Smooth muscle cell (in vitro differentiated cells): Measurements from ENCODE around the gene RSRC2. TPM values are rescaled to one million over a fixed set of nuclear protein-coding genes. Genes with fewer than 3 reads are reported as not detected.
"Not testable (repeated sequence)": the region's sequence is repeated elsewhere in the genome, so short reads cannot be mapped to it uniquely, and the experiment has no call there.

Experiments
- DNase-seq: peaks from one replicate; lab custom pipeline; 2025; ENCODE audit not compliant: unreplicated experiment; lab: John Stamatoyannopoulos, UW
- H2AFZ ChIP-seq: fragments of 200-600 bp; sonication (generic); 2 replicates; pipeline ENCODE4 v1.6.0; 2016; ENCODE audit warnings: antibody characterized with exemption, low read depth, mild to moderate bottlenecking
- H3F3A ChIP-seq: fragments of 200-600 bp; sonication (generic); 2 replicates; pipeline ENCODE4 v1.6.0; 2017; ENCODE audit warnings: antibody characterized with exemption, low read depth
- H3K27ac ChIP-seq: fragments of 200-600 bp; sonication (generic); 2 replicates; pipeline ENCODE4 v1.5.1; 2016; ENCODE audit warnings: low read depth, mild to moderate bottlenecking
- H3K27me3 ChIP-seq: fragments of 200-600 bp; sonication (generic); 2 replicates; pipeline ENCODE4 v1.6.1; 2016; ENCODE audit warnings: low read depth, mild to moderate bottlenecking
- H3K36me3 ChIP-seq: fragments of 200-600 bp; sonication (generic); 2 replicates; pipeline ENCODE4 v1.5.1; 2016; ENCODE audit warnings: low read depth
- H3K4me1 ChIP-seq: fragments of 200-600 bp; sonication (generic); 2 replicates; pipeline ENCODE4 v1.5.1; 2016; ENCODE audit warnings: low read depth
- H3K4me2 ChIP-seq: fragments of 200-600 bp; sonication (generic); 2 replicates; pipeline ENCODE4 v1.6.0; 2016; ENCODE audit warnings: mild to moderate bottlenecking
- H3K4me3 ChIP-seq: fragments of 200-600 bp; sonication (generic); 2 replicates; pipeline ENCODE4 v1.5.1; 2016; ENCODE audit warnings: mild to moderate bottlenecking
- H3K79me2 ChIP-seq: fragments of 200-600 bp; sonication (generic); 2 replicates; pipeline ENCODE4 v1.6.0; 2016; ENCODE audit warnings: low read depth, mild to moderate bottlenecking
- H3K9ac ChIP-seq: fragments of 200-600 bp; sonication (generic); 2 replicates; pipeline ENCODE4 v1.6.0; 2016; ENCODE audit warnings: low read depth
- H3K9me3 ChIP-seq: fragments of 200-600 bp; sonication (generic); replicated peaks from 2 replicates; pipeline ENCODE4 v1.5.1; 2016; ENCODE audit warnings: low read depth
- H4K20me1 ChIP-seq: fragments of 200-600 bp; sonication (generic); 2 replicates; pipeline ENCODE4 v1.6.0; 2016; ENCODE audit warnings: low read depth
- WGBS: methylation state at CpG from one replicate; pipeline ENCODE4 v1.1.7; 2016; ENCODE audit warnings: low lambda C conversion rate; 5-methylcytosine and 5-hydroxymethylcytosine counted together
- polyA plus RNA-seq: library from polyadenylated mRNA; unstranded; fragments of >200 nt; fragmentation: Nextera tagmentation; extraction: Ambion mirVana; gene quantifications from 2 replicates; pipeline ENCODE4 v1.2.1, GENCODE V29; 2016
- total RNA-seq: library from RNA; depleted of rRNA; stranded (reverse); fragments of >200 nt; gene quantifications from 2 replicates; pipeline ENCODE4 v1.2.3, GENCODE V29; 2014
- TF ChIP-seq, protein P1 (sequence below): fragments of 200-600 bp; sonication (generic); IDR thresholded peaks from 2 replicates; pipeline ENCODE4 v1.5.1; 2017; ENCODE audit warnings: borderline replicate concordance, mild to moderate bottlenecking, antibody characterized with exemption; ENCODE audit not compliant: insufficient read depth, poor library complexity, severe bottlenecking

Gene RSRC2
- total and polyA plus RNA-seq, 2 experiments from 2014 or later: 60.9 to 108 TPM

DNA sequence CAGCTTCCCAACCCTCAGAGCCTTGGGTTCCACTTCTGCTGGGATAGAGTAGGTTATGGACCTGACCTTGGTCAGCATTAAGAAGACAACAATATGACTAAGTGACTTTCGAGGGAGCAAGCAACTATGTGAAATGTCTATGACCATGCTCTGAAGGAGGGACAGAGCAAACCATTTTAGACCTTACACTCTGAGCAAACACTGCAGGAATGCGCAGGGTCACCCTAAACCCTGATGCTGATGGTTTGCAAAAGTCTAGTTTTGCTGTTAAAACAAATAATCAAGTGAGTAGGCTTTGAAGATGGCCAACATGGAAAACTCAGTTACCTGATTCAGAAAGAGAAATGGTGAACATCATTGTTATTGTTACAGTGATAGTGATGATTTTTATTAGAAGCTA lies 34.7 kb downstream of the RSRC2 start:
- 90% methylated on average over 2 of the region's 2 CpGs for WGBS
- DNase-seq: no peak
- TF ChIP-seq, protein P1, sequence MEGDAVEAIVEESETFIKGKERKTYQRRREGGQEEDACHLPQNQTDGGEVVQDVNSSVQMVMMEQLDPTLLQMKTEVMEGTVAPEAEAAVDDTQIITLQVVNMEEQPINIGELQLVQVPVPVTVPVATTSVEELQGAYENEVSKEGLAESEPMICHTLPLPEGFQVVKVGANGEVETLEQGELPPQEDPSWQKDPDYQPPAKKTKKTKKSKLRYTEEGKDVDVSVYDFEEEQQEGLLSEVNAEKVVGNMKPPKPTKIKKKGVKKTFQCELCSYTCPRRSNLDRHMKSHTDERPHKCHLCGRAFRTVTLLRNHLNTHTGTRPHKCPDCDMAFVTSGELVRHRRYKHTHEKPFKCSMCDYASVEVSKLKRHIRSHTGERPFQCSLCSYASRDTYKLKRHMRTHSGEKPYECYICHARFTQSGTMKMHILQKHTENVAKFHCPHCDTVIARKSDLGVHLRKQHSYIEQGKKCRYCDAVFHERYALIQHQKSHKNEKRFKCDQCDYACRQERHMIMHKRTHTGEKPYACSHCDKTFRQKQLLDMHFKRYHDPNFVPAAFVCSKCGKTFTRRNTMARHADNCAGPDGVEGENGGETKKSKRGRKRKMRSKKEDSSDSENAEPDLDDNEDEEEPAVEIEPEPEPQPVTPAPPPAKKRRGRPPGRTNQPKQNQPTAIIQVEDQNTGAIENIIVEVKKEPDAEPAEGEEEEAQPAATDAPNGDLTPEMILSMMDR: no peak
- Histone ChIP-seq H3K27me3 (no peaks in the 10 kb centered on the region), H3K9ac (no peak overlapping the region), H3K27ac (no peak overlapping the region), H3K4me2 (no peak overlapping the region), H3K4me1 (no peaks in the 10 kb centered on the region), H3K9me3 (no peaks in the 10 kb centered on the region), H4K20me1 (peaks cover 31% of the 10 kb centered on the region), H3K79me2 (peaks cover 30% of the 10 kb centered on the region), H3F3A (no peaks in the 10 kb centered on the region), H2AFZ (no peak overlapping the region), H3K4me3 (no peak overlapping the region), H3K36me3 (peaks cover 28% of the 10 kb centered on the region)

GRCh38 chr12:122489038-122489437 lies 37.7 kb downstream of the RSRC2 start:
- Histone ChIP-seq H3K27ac (no peak overlapping the region), H3K9me3 (no peaks in the 10 kb centered on the region), H3K9ac (no peak overlapping the region), H3K4me3 (no peak overlapping the region), H3K27me3 (no peaks in the 10 kb centered on the region), H4K20me1 (peaks cover 8% of the 10 kb centered on the region), H3K4me2 (no peak overlapping the region), H3F3A (no peaks in the 10 kb centered on the region), H3K36me3 (peaks cover 28% of the 10 kb centered on the region), H2AFZ (no peak overlapping the region), H3K79me2 (peaks cover 7% of the 10 kb centered on the region), H3K4me1 (no peaks in the 10 kb centered on the region)
- DNase-seq: no peak
- TF ChIP-seq, protein P1: no peak
- 89% methylated on average over 2 of the region's 2 CpGs for WGBS

GRCh38 chr12:122487807-122488206 lies 38.9 kb downstream of the RSRC2 start:
- H3K27me3 ChIP-seq, H3K4me3 ChIP-seq, H2AFZ ChIP-seq, H3K79me2 ChIP-seq, H4K20me1 ChIP-seq, H3K27ac ChIP-seq, H3F3A ChIP-seq, H3K9ac ChIP-seq, H3K4me2 ChIP-seq, H3K9me3 ChIP-seq, DNase-seq, H3K4me1 ChIP-seq: not testable (repeated sequence)
- H3K36me3 ChIP-seq: peaks cover 32% of the 10 kb centered on the region
- WGBS: 98% methylated on average over 3 of the region's 3 CpGs

DNA sequence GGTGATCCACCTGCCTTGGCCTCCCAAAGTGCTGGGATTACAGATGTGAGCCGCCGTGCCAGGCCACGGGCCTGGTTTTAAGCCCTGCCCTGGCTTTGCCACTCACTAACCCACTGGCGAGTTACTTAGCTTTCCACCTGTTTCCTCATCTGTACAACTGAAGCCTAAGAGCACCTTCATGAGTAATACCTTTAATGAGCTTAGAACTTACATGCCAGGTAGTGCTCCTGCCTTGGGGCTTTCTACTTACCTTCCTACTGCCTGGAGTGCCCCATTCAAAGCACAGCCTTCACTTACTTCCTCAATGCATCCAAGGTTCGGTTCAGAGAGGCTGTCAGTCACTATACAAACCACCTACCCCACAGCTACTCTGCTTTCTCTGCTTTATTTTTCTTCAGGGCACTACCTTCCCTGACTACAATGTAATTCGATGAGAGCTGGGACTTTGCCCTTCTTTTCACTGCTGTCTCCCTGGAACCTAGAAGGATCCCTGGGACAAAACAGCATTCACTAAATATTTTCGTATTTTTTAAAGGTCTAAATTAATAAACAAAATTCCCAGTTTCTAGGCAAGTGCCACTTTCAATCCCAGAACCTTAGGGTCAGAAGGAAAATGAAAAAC lies 39.8 kb downstream of the RSRC2 start:
- H2AFZ ChIP-seq: no peak overlapping the region
- H3K36me3 ChIP-seq: peaks cover 38% of the 10 kb centered on the region
- no peak overlapping the region for H3K27ac ChIP-seq
- peaks cover 10% of the 10 kb centered on the region for H3K79me2 ChIP-seq
- 98% methylated on average over 7 of the region's 7 CpGs for WGBS
- H3K9me3 ChIP-seq: no peaks in the 10 kb centered on the region
- H3K4me3 ChIP-seq: no peak overlapping the region
- no peak overlapping the region for H3K4me2 ChIP-seq
- H3K9ac ChIP-seq: no peak overlapping the region
- H3K4me1 ChIP-seq: no peaks in the 10 kb centered on the region
- H3F3A ChIP-seq: no peaks in the 10 kb centered on the region
- no peaks in the 10 kb centered on the region for H4K20me1 ChIP-seq
- DNase-seq: no peak
- TF ChIP-seq, protein P1: no peak
- H3K27me3 ChIP-seq: no peaks in the 10 kb centered on the region

- not testable (repeated sequence) for H4K20me1 ChIP-seq, H2AFZ ChIP-seq, H3K9me3 ChIP-seq, H3K4me2 ChIP-seq, DNase-seq, H3K9ac ChIP-seq, H3K4me1 ChIP-seq, H3K4me3 ChIP-seq, H3K27me3 ChIP-seq, H3F3A ChIP-seq, H3K27ac ChIP-seq
- H3K36me3 ChIP-seq: peaks cover 43% of the 10 kb centered on the region
- WGBS: 91% methylated on average over 6 of the region's 6 CpGs
- H3K79me2 ChIP-seq: peaks cover 14% of the 10 kb centered on the region
These were observed 40.4 kb downstream of the RSRC2 start for GRCh38 chr12:122486360-122486759.

GRCh38 chr12:122484385-122484784 lies 42.4 kb downstream of the RSRC2 start:
- DNase-seq, H3K4me1 ChIP-seq, H3K9me3 ChIP-seq, H3K27ac ChIP-seq, H2AFZ ChIP-seq, H3F3A ChIP-seq, H4K20me1 ChIP-seq, H3K27me3 ChIP-seq, H3K9ac ChIP-seq, H3K4me2 ChIP-seq, H3K79me2 ChIP-seq, H3K4me3 ChIP-seq: not testable (repeated sequence)
- H3K36me3 ChIP-seq: peaks cover 44% of the 10 kb centered on the region
- 94% methylated on average over 1 of the region's 1 CpG for WGBS
